T-helper 17 cell (primary cell): ENCODE measurements around the gene SUPT3H. TPM values are rescaled to one million over a fixed set of nuclear protein-coding genes. Genes with fewer than 3 reads are reported as not detected.

Experiments used
- ATAC-seq: fragments of 150-1000 bp; cut with Tn5 transposase; 2 replicates; pipeline ENCODE4 v1.10.0; 2021; ENCODE audit warnings: mild to moderate bottlenecking, moderate library complexity
- DNase-seq, 3 donors: peaks; one replicate each; pipeline versions ENCODE4 v3.0.0 to v3.0.0-alpha.2; 2020 to 2021
- H3K9me3 ChIP-seq: one replicate; pipeline ENCODE4 v1.7.0; 2013; ENCODE audit warnings: low read length, mild to moderate bottlenecking; ENCODE audit not compliant: control insufficient read depth, poor library complexity, severe bottlenecking
- H3K27ac Mint-ChIP-seq: one replicate; pipeline ENCODE4 v1.8.0; 2022; ENCODE audit warnings: mild to moderate bottlenecking, moderate library complexity, mixed read lengths
- H3K27me3 Mint-ChIP-seq: one replicate; pipeline ENCODE4 v1.8.0; 2022; ENCODE audit warnings: mixed read lengths
- H3K36me3 Mint-ChIP-seq: one replicate; pipeline ENCODE4 v1.8.0; 2022; ENCODE audit warnings: low read depth, mixed read lengths
- H3K4me1 Mint-ChIP-seq: one replicate; pipeline ENCODE4 v1.8.0; 2022; ENCODE audit warnings: mild to moderate bottlenecking, mixed read lengths
- H3K4me3 Mint-ChIP-seq: one replicate; pipeline ENCODE4 v1.8.0; 2022; ENCODE audit warnings: mild to moderate bottlenecking, moderate library complexity, mixed read lengths
- total RNA-seq, 4 donors: library from RNA in 2 of 4; stranded (reverse) in 2 of 4; gene quantifications; one replicate each; pipeline ENCODE4 v1.2.3 and lab custom pipeline; 2022 to 2026

SUPT3H gene
- total RNA-seq, 2 donors from 2014 or later: 10.8 to 17.6 TPM

- peaks cover 6% of the 10 kb centered on the region for H3K27me3 Mint-ChIP-seq
- H3K9me3 ChIP-seq: no peaks in the 10 kb centered on the region
- no peak for DNase-seq
- peaks cover 2% of the 10 kb centered on the region for H3K36me3 Mint-ChIP-seq
- H3K4me1 Mint-ChIP-seq: peaks cover 23% of the 10 kb centered on the region
- H3K27ac Mint-ChIP-seq: no peak overlapping the region
- H3K4me3 Mint-ChIP-seq: no peak overlapping the region
- ATAC-seq: no peak
Observed at GRCh38 chr6:45416700-45417099, 39.0 kb upstream of the SUPT3H start.

- DNase-seq (no peak), ATAC-seq (no peak)
- H3K4me3 Mint-ChIP-seq: no peak overlapping the region
- H3K9me3 ChIP-seq: no peaks in the 10 kb centered on the region
- H3K27ac Mint-ChIP-seq: peak overlapping the region; percentile 41
- peaks cover 6% of the 10 kb centered on the region for H3K27me3 Mint-ChIP-seq
- H3K36me3 Mint-ChIP-seq: no peaks in the 10 kb centered on the region
- peaks cover 18% of the 10 kb centered on the region for H3K4me1 Mint-ChIP-seq
Observed at GRCh38 chr6:45415788-45416518, 38.2 kb upstream of the SUPT3H start.

- Mint-ChIP-seq H3K4me1 (peaks cover 14% of the 10 kb centered on the region), H3K27me3 (peaks cover 6% of the 10 kb centered on the region), H3K36me3 (no peaks in the 10 kb centered on the region), H3K27ac (peak overlapping the region; percentile 41), H3K4me3 (no peak overlapping the region)
- H3K9me3 ChIP-seq: no peaks in the 10 kb centered on the region
- no peak for DNase-seq
- ATAC-seq: no peak
Observed at GRCh38 chr6:45415315-45415714, 37.6 kb upstream of the SUPT3H start.

GRCh38 chr6:45411959-45412358 is 34.2 kb upstream of the SUPT3H start:
- DNase-seq (no peak), ATAC-seq (no peak)
- H3K9me3 ChIP-seq: no peaks in the 10 kb centered on the region
- Mint-ChIP-seq H3K27ac (no peak overlapping the region), H3K4me3 (no peak overlapping the region), H3K4me1 (peaks cover 7% of the 10 kb centered on the region), H3K36me3 (no peaks in the 10 kb centered on the region), H3K27me3 (peaks cover 6% of the 10 kb centered on the region)

GRCh38 chr6:45400021-45400420 is 22.3 kb upstream of the SUPT3H start:
- Mint-ChIP-seq H3K4me3 (no peak overlapping the region), H3K27me3 (peaks cover 7% of the 10 kb centered on the region), H3K4me1 (peaks cover 5% of the 10 kb centered on the region), H3K36me3 (no peaks in the 10 kb centered on the region), H3K27ac (no peak overlapping the region)
- no peak for DNase-seq
- no peaks in the 10 kb centered on the region for H3K9me3 ChIP-seq
- no peak for ATAC-seq

- H3K27me3 Mint-ChIP-seq: peaks cover 7% of the 10 kb centered on the region
- no peak overlapping the region for H3K4me3 Mint-ChIP-seq
- DNase-seq (no peak), ATAC-seq (no peak)
- no peak overlapping the region for H3K27ac Mint-ChIP-seq
- H3K4me1 Mint-ChIP-seq: peaks cover 5% of the 10 kb centered on the region
- no peaks in the 10 kb centered on the region for H3K9me3 ChIP-seq
- H3K36me3 Mint-ChIP-seq: no peaks in the 10 kb centered on the region
Observed at GRCh38 chr6:45398075-45398813, 20.5 kb upstream of the SUPT3H start.

GRCh38 chr6:45394586-45395095 is 16.9 kb upstream of the SUPT3H start:
- Mint-ChIP-seq H3K36me3 (peaks cover 3% of the 10 kb centered on the region), H3K27me3 (no peaks in the 10 kb centered on the region), H3K4me3 (no peak overlapping the region), H3K4me1 (peaks cover 5% of the 10 kb centered on the region), H3K27ac (no peak overlapping the region)
- no peak for DNase-seq
- no peak for ATAC-seq
- no peaks in the 10 kb centered on the region for H3K9me3 ChIP-seq

- Mint-ChIP-seq H3K4me1 (no peaks in the 10 kb centered on the region), H3K27me3 (no peaks in the 10 kb centered on the region)
- no peak for DNase-seq
Observed at GRCh38 chr6:45388328-45388727, 10.6 kb upstream of the SUPT3H start.

GRCh38 chr6:45387236-45387635 is 9.5 kb upstream of the SUPT3H start:
- Mint-ChIP-seq H3K27me3 (no peaks in the 10 kb centered on the region), H3K4me3 (no peak overlapping the region), H3K36me3 (peaks cover 3% of the 10 kb centered on the region), H3K4me1 (peaks cover 2% of the 10 kb centered on the region), H3K27ac (no peak overlapping the region)
- ATAC-seq (no peak), DNase-seq (no peak)
- no peaks in the 10 kb centered on the region for H3K9me3 ChIP-seq

More at GRCh38 chr6:45388328-45388727, 10.6 kb upstream of the SUPT3H start:
- peaks cover 3% of the 10 kb centered on the region for H3K36me3 Mint-ChIP-seq
- H3K4me3 Mint-ChIP-seq: no peak overlapping the region
- no peak for ATAC-seq
- H3K9me3 ChIP-seq: no peaks in the 10 kb centered on the region
- H3K27ac Mint-ChIP-seq: no peak overlapping the region

- no peak for ATAC-seq
- Mint-ChIP-seq H3K4me3 (no peak overlapping the region), H3K27ac (no peak overlapping the region)
Observed at GRCh38 chr6:45386501-45386900, 8.8 kb upstream of the SUPT3H start.

GRCh38 chr6:45382391-45382790 is 4.7 kb upstream of the SUPT3H start:
- no peak for DNase-seq
- Mint-ChIP-seq H3K36me3 (no peaks in the 10 kb centered on the region), H3K27ac (no peak overlapping the region), H3K4me1 (peaks cover 13% of the 10 kb centered on the region), H3K27me3 (no peaks in the 10 kb centered on the region), H3K4me3 (no peak overlapping the region)
- ATAC-seq: no peak
- H3K9me3 ChIP-seq: no peaks in the 10 kb centered on the region

More at GRCh38 chr6:45386501-45386900, 8.8 kb upstream of the SUPT3H start:
- H3K4me1 Mint-ChIP-seq: peaks cover 2% of the 10 kb centered on the region
- no peaks in the 10 kb centered on the region for H3K9me3 ChIP-seq
- DNase-seq: no peak
- no peaks in the 10 kb centered on the region for H3K27me3 Mint-ChIP-seq
- H3K36me3 Mint-ChIP-seq: peaks cover 3% of the 10 kb centered on the region

- peaks cover 26% of the 10 kb centered on the region for H3K4me1 Mint-ChIP-seq
- ATAC-seq: no peak
- no peaks in the 10 kb centered on the region for H3K27me3 Mint-ChIP-seq
- no peaks in the 10 kb centered on the region for H3K9me3 ChIP-seq
- H3K36me3 Mint-ChIP-seq: no peaks in the 10 kb centered on the region
- peak in 2 of 3 donors; percentile 8 to 16 for DNase-seq
- peak overlapping the region; percentile 97 for H3K27ac Mint-ChIP-seq
- H3K4me3 Mint-ChIP-seq: peak overlapping the region; percentile 99
Observed at GRCh38 chr6:45378334-45378926, 696 bp upstream of the SUPT3H start.

GRCh38 chr6:45377043-45377553 is 636 bp downstream of the SUPT3H start:
- Mint-ChIP-seq H3K27ac (peak overlapping the region; percentile 97), H3K4me3 (peak overlapping the region; percentile 99), H3K27me3 (no peaks in the 10 kb centered on the region), H3K36me3 (no peaks in the 10 kb centered on the region), H3K4me1 (peaks cover 24% of the 10 kb centered on the region)
- DNase-seq: no peak
- no peaks in the 10 kb centered on the region for H3K9me3 ChIP-seq
- ATAC-seq: no peak
